ENCODE data around the gene USP32.
"Not testable (repeated sequence)": the region's sequence is repeated elsewhere in the genome, so short reads cannot be mapped to it uniquely, and the experiment has no call there.

USP32 gene

DNA sequence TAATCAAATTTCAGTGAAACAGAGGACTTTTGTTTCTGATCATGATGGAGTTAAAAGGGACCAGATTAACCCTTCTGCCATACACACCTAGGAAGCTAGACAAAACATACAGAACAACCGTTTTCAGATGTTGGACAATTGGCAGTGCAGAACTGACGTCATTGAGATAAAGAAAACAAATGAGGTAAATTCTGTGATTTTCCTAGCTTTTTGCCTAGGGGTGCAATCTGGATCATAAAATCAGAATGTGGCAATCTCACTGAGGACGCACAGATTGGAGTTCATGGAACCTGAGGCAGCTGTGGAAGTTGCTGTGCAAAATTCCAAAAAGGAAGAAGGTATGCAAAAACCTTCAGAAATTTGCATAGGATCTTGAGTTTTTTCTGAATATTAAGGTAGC is 15.0 kb upstream of the USP32 start:
- no peak for DNase-seq

GRCh38 chr17:60403962-60404361 is 12.0 kb upstream of the USP32 start:
- DNase-seq: no peak

GRCh38 chr17:60403523-60403810 is 11.5 kb upstream of the USP32 start:
- DNase-seq: no peak

DNA sequence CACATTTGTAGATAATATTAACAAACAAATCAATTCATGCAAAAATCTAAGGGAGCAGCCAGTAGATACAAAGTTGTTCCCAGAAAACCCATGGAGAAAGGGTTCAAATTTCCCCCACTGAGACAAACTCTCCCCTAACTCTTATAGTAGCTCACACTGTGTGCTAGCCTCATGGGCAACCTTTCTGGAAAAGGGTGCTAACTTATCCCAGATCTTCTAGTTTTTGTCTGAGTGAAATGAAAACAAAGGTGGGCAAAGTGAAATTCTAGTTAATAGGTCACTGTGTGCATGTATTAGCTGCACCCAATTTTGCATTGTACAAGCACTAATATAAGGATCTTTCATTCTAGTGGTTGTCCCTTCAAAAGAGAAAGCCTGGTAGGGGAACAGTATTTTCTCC is 9.9 kb upstream of the USP32 start:
- DNase-seq: no peak

- peak; percentile 88 for DNase-seq
Observed at GRCh38 chr17:60398227-60398959, 6.5 kb upstream of the USP32 start.

DNA sequence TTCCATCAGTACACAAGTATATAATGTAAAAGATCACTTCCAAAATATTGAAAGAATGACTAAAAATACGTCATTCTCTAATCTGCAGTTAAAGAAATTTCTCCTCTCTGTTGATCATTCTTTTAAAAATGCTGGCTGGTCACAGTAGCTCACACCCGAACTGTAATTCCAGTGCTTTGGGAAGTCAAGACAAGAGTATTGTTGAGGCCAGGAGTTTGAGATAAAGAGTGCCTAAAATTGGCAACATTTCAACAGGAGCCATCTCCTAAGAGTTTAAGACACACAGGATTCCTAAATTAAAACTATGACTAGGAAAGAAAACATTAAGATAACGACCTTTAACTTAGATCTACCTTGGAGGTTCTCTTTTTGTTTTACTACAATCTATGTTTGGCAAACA is 4.5 kb upstream of the USP32 start:
- DNase-seq: no peak

GRCh38 chr17:60395508-60396065 is 3.7 kb upstream of the USP32 start:
- DNase-seq: peak; percentile 73

DNA sequence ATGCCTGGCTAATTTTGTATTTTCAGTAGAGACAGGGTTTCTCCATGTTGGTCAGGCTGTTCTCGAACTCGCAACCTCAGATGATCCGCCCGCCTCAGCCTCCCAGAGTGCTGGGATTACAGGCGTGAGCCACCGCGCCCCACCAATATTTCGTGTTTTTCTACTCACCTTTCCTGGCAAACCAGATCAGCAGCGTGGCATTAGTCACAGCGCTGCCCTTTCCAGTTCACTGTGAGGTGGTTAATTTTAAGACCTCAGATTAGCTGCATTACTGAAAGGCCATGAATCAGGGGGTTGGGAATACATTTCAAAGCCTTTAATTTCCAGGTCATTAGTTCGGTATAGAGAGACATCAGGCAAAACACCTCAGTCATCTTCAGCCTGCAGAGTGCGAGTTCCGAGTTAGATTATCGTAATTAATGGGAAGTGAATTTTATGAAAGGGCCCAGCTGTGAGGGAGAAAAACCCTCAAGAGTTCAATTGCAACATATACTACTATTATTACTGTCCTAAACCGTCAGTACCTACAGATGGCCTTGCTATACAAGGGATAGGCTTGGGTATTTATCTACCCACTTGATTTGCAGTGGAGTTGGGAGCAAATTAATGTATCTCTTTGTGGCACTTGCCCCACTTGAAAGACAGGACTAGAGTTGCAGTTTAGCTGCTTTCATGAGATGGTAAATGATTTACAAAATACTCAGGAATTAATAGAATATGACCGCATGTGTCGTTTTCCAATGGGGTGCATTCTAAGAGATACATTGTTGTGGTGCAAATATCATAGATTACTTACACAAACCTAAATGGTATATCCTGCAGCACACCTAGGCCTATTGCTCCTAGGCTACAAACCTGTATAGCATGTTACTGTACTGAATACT is 2.1 kb upstream of the USP32 start:
- peak; percentile 59 for DNase-seq

GRCh38 chr17:60392845-60393702 is 1.1 kb upstream of the USP32 start:
- DNase-seq: peak; percentile 87

DNA sequence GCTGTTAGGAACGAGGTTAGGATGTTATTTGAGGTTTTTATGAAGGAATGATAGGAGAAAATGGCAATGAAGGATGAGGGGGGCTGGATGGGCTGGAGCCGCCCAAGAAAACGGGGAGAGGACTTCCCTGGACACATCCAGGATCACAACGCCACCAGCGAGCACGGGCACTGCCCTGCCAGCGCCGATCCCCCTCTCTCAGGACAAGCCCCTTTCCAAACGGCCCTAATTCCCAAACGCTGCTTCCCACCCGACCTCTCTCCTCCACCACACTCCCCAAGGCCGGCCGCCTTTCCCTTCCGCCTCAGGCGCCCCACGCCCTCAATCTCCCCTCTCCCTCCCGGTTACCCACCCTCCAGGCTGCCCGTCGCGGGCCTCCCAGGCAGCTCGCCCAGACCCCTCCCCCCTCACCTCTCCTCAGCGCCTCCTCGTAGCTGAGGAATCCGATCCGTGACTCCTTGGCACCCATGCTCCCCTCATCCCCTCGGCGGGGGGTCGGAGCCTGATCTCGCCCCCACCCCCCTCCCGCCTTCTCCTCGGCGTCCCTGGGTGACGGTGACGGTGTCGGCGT is 377 bp downstream of the USP32 start:
- DNase-seq: no peak

GRCh38 chr17:60390925-60391470 is 935 bp downstream of the USP32 start:
- peak; percentile 45 for DNase-seq

DNA sequence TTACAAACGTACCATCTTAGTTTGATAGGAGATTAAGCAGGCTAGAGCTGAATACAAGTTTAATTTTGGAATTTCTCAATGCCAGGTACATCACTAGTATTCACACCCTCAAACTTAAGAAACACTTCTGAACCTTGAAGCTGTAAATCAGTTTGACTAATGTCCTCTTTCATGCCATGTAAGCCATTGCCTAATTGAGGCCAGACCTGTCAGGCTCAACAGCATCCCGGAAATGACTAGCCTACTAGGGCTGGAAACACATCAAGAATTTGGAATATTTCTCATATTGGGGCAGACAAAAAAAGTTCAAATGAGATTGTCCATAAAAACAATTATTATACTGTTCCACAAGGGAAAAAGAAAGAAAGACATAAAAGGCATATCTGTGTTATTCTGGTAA is 1.7 kb downstream of the USP32 start:
- peak; percentile 66 for DNase-seq

- no peak for DNase-seq
Observed at GRCh38 chr17:60388742-60389141, 3.2 kb downstream of the USP32 start.

DNA sequence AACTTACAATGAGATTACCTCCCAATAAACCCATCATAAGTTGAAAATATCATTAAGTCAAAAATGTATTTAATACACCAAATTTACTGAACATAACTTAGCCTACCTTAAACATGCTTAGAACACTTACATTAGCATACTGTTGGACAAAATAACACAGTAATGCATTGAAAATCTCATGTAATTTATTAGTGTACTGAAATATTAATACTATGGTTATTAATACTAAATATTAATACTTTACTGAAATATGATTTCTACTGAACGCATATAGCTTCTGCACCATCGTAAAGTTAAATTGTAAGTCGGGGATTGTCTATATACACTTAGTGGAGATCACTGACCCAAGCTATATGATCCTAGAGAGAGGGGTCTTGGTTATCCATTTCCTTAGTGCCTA is 4.3 kb downstream of the USP32 start:
- DNase-seq: no peak

DNA sequence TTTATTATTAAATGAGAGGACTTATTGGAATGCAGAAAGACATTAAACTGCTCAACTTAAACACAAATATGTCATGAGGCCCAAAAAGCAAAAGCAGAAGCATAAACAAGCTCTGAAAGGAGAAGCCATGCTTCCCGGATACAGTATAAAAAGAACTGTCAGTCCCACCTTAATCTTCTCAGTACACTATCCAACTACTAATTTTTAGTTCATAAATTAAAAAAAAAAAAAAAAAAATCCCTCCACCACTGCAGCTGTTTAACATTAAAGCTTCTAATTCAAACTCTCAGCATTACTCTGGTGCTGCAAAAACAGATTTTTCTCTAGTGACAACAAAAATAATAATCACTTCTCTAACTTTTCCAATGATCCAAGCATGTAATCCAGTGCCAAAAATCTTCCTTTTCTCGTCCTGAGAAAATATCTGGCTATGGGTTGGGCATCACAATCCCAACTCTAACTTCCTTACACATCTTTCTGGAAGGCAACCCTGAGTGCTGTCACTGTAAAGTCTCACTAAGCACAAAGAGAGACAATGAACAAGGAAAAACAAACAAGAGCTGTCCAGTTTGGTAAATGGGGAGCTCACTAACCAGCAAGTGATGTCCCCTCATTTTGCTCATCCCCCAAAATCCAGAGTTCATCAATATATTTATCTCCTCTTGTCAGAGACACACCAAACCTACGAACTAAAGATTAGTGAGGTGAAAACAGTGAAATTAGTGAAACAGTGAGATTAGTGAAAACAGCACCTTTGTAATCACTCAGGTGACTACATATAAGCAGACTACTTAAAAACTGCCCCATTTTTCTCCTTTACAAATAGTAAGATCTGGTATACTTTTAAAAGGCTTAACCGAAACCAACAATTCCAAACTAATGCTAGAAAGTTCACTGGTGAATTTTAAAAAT is 5.5 kb downstream of the USP32 start:
- DNase-seq: no peak

GRCh38 chr17:60384921-60385320 is 7.0 kb downstream of the USP32 start:
- DNase-seq: not testable (repeated sequence)

GRCh38 chr17:60383379-60383778 is 8.6 kb downstream of the USP32 start:
- no peak for DNase-seq

- DNase-seq: no peak
Observed at GRCh38 chr17:60381958-60382357, 10.0 kb downstream of the USP32 start.

DNA sequence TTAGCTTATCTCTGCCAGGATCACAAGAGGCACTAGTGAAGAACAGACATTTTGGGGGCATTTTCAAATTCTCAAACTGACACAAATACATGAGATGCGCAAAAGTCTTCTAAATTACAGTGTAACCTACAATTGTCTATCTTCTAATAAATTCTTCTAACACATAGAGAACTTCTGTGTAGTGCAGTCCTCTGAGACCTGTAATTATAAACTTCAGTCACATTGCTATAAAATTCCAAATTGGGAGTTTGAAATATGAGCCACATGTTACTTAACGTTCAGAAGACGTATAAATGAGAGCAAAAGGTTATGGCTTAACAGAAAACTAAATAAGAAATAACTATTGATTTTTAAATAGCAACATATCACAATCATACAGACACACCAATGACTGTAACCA is 12.5 kb downstream of the USP32 start:
- DNase-seq: not testable (repeated sequence)

DNA sequence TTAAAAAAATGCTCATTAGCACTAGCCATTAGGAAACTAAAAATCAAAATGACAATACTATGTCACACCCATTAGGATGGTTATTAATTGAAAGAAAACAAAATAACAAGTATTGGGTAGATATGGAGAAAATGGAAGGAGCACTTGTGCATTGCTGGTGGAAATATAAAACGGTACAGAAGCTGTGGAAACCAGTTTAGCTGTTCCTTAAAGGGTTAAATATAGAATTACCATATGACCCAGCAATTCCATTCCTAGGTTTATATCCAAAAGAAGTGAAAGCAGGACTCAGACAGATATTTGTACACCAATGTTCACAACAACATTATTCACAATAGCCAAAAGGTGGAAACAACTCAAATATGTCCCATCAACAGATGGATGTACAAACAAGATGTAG is 13.7 kb downstream of the USP32 start:
- not testable (repeated sequence) for DNase-seq

- no peak for DNase-seq
Observed at GRCh38 chr17:60372790-60373483, 19.0 kb downstream of the USP32 start.
